H1 (cell line): ENCODE measurements around the gene PTH2R.

Source experiments
- CREB1 ChIP-seq: IDR thresholded peaks from 2 replicates; pipeline ENCODE4 v1.6.1; 2012; ENCODE audit warnings: inconsistent platforms
- CTCF ChIP-seq, 3 experiments: IDR thresholded peaks; 1 replicate in 2 of 3; 2 replicates in 1 of 3; pipeline versions ENCODE4 v1.5.1 to v1.6.1; 2011; ENCODE audit warnings: low read length in 3 of 3, mild to moderate bottlenecking in 3 of 3, inconsistent platforms in 2 of 3, low read depth in 1 of 3, moderate library complexity in 1 of 3; ENCODE audit not compliant: insufficient read depth in 1 of 3; ENCODE audit errors: control extremely low read depth in 1 of 3
- EGR1 ChIP-seq: IDR thresholded peaks from 2 replicates; pipeline ENCODE4 v1.6.1; 2011; ENCODE audit warnings: low read depth, low read length, borderline replicate concordance
- POLR2A ChIP-seq, 2 experiments: IDR thresholded peaks; 1 replicate in 1 of 2; 2 replicates in 1 of 2; pipeline ENCODE4 v1.6.1; 2011; ENCODE audit warnings: low read depth in 2 of 2, low read length in 2 of 2, mild to moderate bottlenecking in 2 of 2; ENCODE audit errors: control extremely low read depth in 1 of 2
- SP1 ChIP-seq: IDR thresholded peaks from 2 replicates; pipeline ENCODE4 v1.6.1; 2011; ENCODE audit warnings: low read depth, low read length
- SP4 ChIP-seq: IDR thresholded peaks from 2 replicates; pipeline ENCODE4 v1.6.1; 2012; ENCODE audit warnings: low read length, inconsistent platforms

GRCh38 chr2:208371634-208371935 is 35.0 kb upstream of the PTH2R start:
- TF ChIP-seq SP1 (no peak), CTCF (IDR thresholded peaks at IDR 0.05; ENCODE audit: control extremely low read depth in 1 of 3, insufficient read depth in 1 of 3, low read depth in 1 of 3, low read length in 3 of 3) (no peak), SP4 (no peak), CREB1 (no peak), EGR1 (no peak), POLR2A (IDR thresholded peaks at IDR 0.05; ENCODE audit: control extremely low read depth in 1 of 2, low read depth in 2 of 2, low read length in 2 of 2) (no peak)
